Measurements from ENCODE around the gene AACS. TPM values are rescaled to one million over a fixed set of nuclear protein-coding genes. Genes with fewer than 3 reads are reported as not detected.
A peak's percentile ranks its signal among the peaks of the same experiment; 100 is the strongest.

AACS gene
- total and polyA plus RNA-seq, 10 of the 15 experiments (the other 5 are each of a cell fraction or from before 2014, with no cell fraction given): 10.1 to 34.0 (median 21.1) TPM

- TF ChIP-seq CUX1 (IDR thresholded peaks at IDR 0.05; ENCODE audit: insufficient replicate concordance, low read depth, low read length) (no peak), BCL11A (IDR thresholded peaks at IDR 0.05; ENCODE audit: low read depth, low read length) (no peak), IKZF1 (conservative IDR thresholded peaks at IDR 0.05) (peak; percentile 66), SIN3A (IDR thresholded peaks at IDR 0.05; ENCODE audit: low read depth, low read length) (0 out of 2 replicates have a peak, but pooled peaks have one; percentile 50), TAF1 (IDR thresholded peaks at IDR 0.05; ENCODE audit: borderline replicate concordance, low read depth, low read length) (peak; percentile 80; the same call in 1 of the 2 replicates), HDAC6 (IDR thresholded peaks at IDR 0.05; ENCODE audit: unreplicated experiment) (no peak), SUZ12 (IDR thresholded peaks at IDR 0.05; ENCODE audit: unreplicated experiment) (no peak), KAT2A (conservative IDR thresholded peaks at IDR 0.05; ENCODE audit: control insufficient read depth, low read depth, low read length) (no peak)
These were observed at the start of gene AACS (continued) for GRCh38 chr12:125065021-125065918.
